Neural cell (in vitro differentiated cells): ENCODE data around the gene PSPH. TPM values are rescaled to one million over a fixed set of nuclear protein-coding genes. Genes with fewer than 3 reads are reported as not detected.
"Not testable (repeated sequence)": the region's sequence is repeated elsewhere in the genome, so short reads cannot be mapped to it uniquely, and the experiment has no call there.

Experiments
- H2AFZ ChIP-seq: fragments of 200-600, 300-800 bp; sonication (generic), shearing (Covaris generic); 2 replicates; pipeline ENCODE4 v1.6.0; 2014; ENCODE audit warnings: low read depth, mild to moderate bottlenecking, antibody characterized with exemption, low read length, moderate library complexity
- H3F3A ChIP-seq: fragments of 200-600 bp; shearing (Covaris generic); 2 replicates; pipeline ENCODE4 v1.6.1; 2016; ENCODE audit warnings: mild to moderate bottlenecking, moderate library complexity, mixed read lengths, antibody characterized with exemption, low read length; ENCODE audit not compliant: insufficient read depth, poor library complexity, severe bottlenecking
- H3K27ac ChIP-seq: fragments of 200-600, 300-800 bp; sonication (generic), shearing (Covaris generic); 2 replicates; pipeline ENCODE4 v1.5.1; 2014; ENCODE audit warnings: mild to moderate bottlenecking, low read length, moderate library complexity
- H3K27me3 ChIP-seq: fragments of 300-800, 200-600 bp; sonication (generic), shearing (Covaris generic); 2 replicates; pipeline ENCODE4 v1.6.0; 2014; ENCODE audit warnings: mild to moderate bottlenecking, low read depth, low read length, moderate library complexity; ENCODE audit not compliant: insufficient read depth
- H3K36me3 ChIP-seq: fragments of 300-800, 200-600 bp; sonication (generic), shearing (Covaris generic); 2 replicates; pipeline ENCODE4 v1.5.1; 2014; ENCODE audit warnings: mild to moderate bottlenecking, antibody characterized with exemption, low read length, moderate library complexity; ENCODE audit not compliant: insufficient read depth
- H3K4me2 ChIP-seq: fragments of 300-800, 200-600 bp; sonication (generic), shearing (Covaris generic); 2 replicates; pipeline ENCODE4 v1.6.0; 2014; ENCODE audit warnings: mild to moderate bottlenecking, low read length
- H3K4me3 ChIP-seq: fragments of 300-800, 200-600 bp; sonication (generic), shearing (Covaris generic); 2 replicates; pipeline ENCODE4 v1.5.1; 2014; ENCODE audit warnings: mild to moderate bottlenecking, low read length, moderate library complexity
- H3K79me2 ChIP-seq: fragments of 200-600 bp; shearing (Covaris generic); replicated peaks from 2 replicates; pipeline ENCODE4 v1.6.0; 2014; ENCODE audit warnings: mild to moderate bottlenecking, low read length, moderate library complexity; ENCODE audit not compliant: insufficient read depth
- H3K9ac ChIP-seq: fragments of 300-800, 200-600 bp; sonication (generic), shearing (Covaris generic); 2 replicates; pipeline ENCODE4 v1.6.1; 2016; ENCODE audit warnings: mild to moderate bottlenecking, low read length, mixed read lengths
- H3K9me2 ChIP-seq: fragments of 200-600 bp; shearing (Covaris generic); 2 replicates; pipeline ENCODE4 v1.6.1; 2016; ENCODE audit warnings: mild to moderate bottlenecking, low read length, mixed read lengths; ENCODE audit not compliant: insufficient read depth
- H3K9me3 ChIP-seq: fragments of 200-600, 300-800 bp; sonication (generic), shearing (Covaris generic); 2 replicates; pipeline ENCODE4 v1.6.1; 2016; ENCODE audit warnings: mild to moderate bottlenecking, mixed run types, low read length, moderate library complexity, mixed read lengths
- H4K20me1 ChIP-seq: fragments of 200-600 bp; shearing (Covaris generic); 2 replicates; pipeline ENCODE4 v1.6.1; 2016; ENCODE audit warnings: mild to moderate bottlenecking, mixed run types; ENCODE audit not compliant: insufficient read depth
- CTCF ChIP-seq: fragments of 450-650 bp; IDR thresholded peaks from 2 replicates; pipeline ENCODE4 v1.5.1; 2014; ENCODE audit warnings: antibody characterized with exemption, mild to moderate bottlenecking, moderate library complexity; ENCODE audit not compliant: poor library complexity, severe bottlenecking
- EP300 ChIP-seq: fragments of 450-650 bp; conservative IDR thresholded peaks from 2 replicates; pipeline ENCODE4 v1.6.1; 2014; ENCODE audit warnings: antibody characterized with exemption, mild to moderate bottlenecking, moderate library complexity; ENCODE audit not compliant: poor library complexity, severe bottlenecking
- EZH2 ChIP-seq: fragments of 200-600, 300-800 bp; shearing (Covaris generic), sonication (generic); IDR thresholded peaks from 2 replicates; pipeline ENCODE4 v1.6.1; 2014; ENCODE audit warnings: antibody characterized with exemption, low read length, borderline replicate concordance, mild to moderate bottlenecking; ENCODE audit not compliant: insufficient read depth, poor library complexity, severe bottlenecking
- MXI1 ChIP-seq: fragments of 450-650 bp; conservative IDR thresholded peaks from 2 replicates; pipeline ENCODE4 v1.6.1; 2014; ENCODE audit warnings: antibody characterized with exemption, mild to moderate bottlenecking; ENCODE audit not compliant: poor library complexity, severe bottlenecking
- POLR2AphosphoS5 ChIP-seq: IDR thresholded peaks from 2 replicates; pipeline ENCODE4 v1.6.1; 2012
- RAD21 ChIP-seq: fragments of 450-650 bp; conservative IDR thresholded peaks from 2 replicates; pipeline ENCODE4 v1.6.1; 2014; ENCODE audit warnings: antibody characterized with exemption, mild to moderate bottlenecking, moderate library complexity
- REST ChIP-seq: IDR thresholded peaks from 2 replicates; pipeline ENCODE4 v1.6.1; 2012; ENCODE audit warnings: borderline replicate concordance
- SMC3 ChIP-seq: fragments of 450-650 bp; conservative IDR thresholded peaks from 2 replicates; pipeline ENCODE4 v1.6.1; 2014; ENCODE audit warnings: antibody characterized with exemption, mild to moderate bottlenecking, moderate library complexity; ENCODE audit not compliant: poor library complexity
- TAF1 ChIP-seq: IDR thresholded peaks from 2 replicates; pipeline ENCODE4 v1.6.1; 2012; ENCODE audit warnings: low read depth
- polyA plus RNA-seq: library from polyadenylated mRNA; depleted of rRNA; stranded (reverse); fragments of >200 nt; gene quantifications from 2 replicates; pipeline ENCODE4 v1.2.3, GENCODE V29; 2014

PSPH gene
- polyA plus RNA-seq, 1 donor from 2014 or later = 24.0 TPM

- Histone ChIP-seq H3K4me2 (no peak overlapping the region), H4K20me1 (no peaks in the 10 kb centered on the region), H3K27ac (no peak overlapping the region), H3K79me2 (peaks cover 10% of the 10 kb centered on the region), H3K9me2 (no peaks in the 10 kb centered on the region), H3F3A (peaks cover 3% of the 10 kb centered on the region), H3K4me3 (no peak overlapping the region), H2AFZ (no peak overlapping the region), H3K9ac (no peak overlapping the region), H3K9me3 (no peaks in the 10 kb centered on the region), H3K36me3 (no peaks in the 10 kb centered on the region), H3K27me3 (no peaks in the 10 kb centered on the region)
- TF ChIP-seq MXI1 = no peak
- TF ChIP-seq TAF1 = no peak
- TF ChIP-seq REST = no peak
Observed at GRCh38 chr7:56046721-56047445, 4.4 kb downstream of the PSPH start.

- H3F3A ChIP-seq, H3K9me3 ChIP-seq, H3K9ac ChIP-seq, H2AFZ ChIP-seq, H3K9me2 ChIP-seq, H3K79me2 ChIP-seq, H3K27me3 ChIP-seq, H3K4me2 ChIP-seq, H3K27ac ChIP-seq, H4K20me1 ChIP-seq, H3K36me3 ChIP-seq, H3K4me3 ChIP-seq: not testable (repeated sequence)
Observed at GRCh38 chr7:56045758-56046157, 5.5 kb downstream of the PSPH start.

- H2AFZ ChIP-seq = no peak overlapping the region
- no peaks in the 10 kb centered on the region for H3F3A ChIP-seq
- no peak overlapping the region for H3K9ac ChIP-seq
- H4K20me1 ChIP-seq = no peaks in the 10 kb centered on the region
- H3K9me2 ChIP-seq = no peaks in the 10 kb centered on the region
- TF ChIP-seq CTCF (no peak), REST (no peak), RAD21 (no peak), MXI1 (no peak), SMC3 (no peak), POLR2AphosphoS5 (no peak), EZH2 (no peak), EP300 (no peak), TAF1 (no peak)
- no peak overlapping the region for H3K4me2 ChIP-seq
- H3K27me3 ChIP-seq = no peaks in the 10 kb centered on the region
- H3K4me3 ChIP-seq = no peak overlapping the region
- no peaks in the 10 kb centered on the region for H3K79me2 ChIP-seq
- H3K9me3 ChIP-seq = no peaks in the 10 kb centered on the region
- no peak overlapping the region for H3K27ac ChIP-seq
- H3K36me3 ChIP-seq = no peaks in the 10 kb centered on the region
Observed at GRCh38 chr7:56040730-56041129, 10.5 kb downstream of the PSPH start.
